ENCODE data around the gene METTL25.
"Not testable (repeated sequence)": the region's sequence is repeated elsewhere in the genome, so short reads cannot be mapped to it uniquely, and the experiment has no call there.

The METTL25 gene

GRCh38 chr12:82358200-82359114 lies at the start of gene METTL25, which contains the start of gene CCDC59:
TSS of gene METTL25 (plus strand) at chr12:82358529. CDS start at chr12:82358566, 37 bp downstream.
TSS of gene CCDC59 (minus strand) at chr12:82358387. CDS start at chr12:82358376, 11 bp downstream.
- peak within 1 kb of the TSS; percentile 99 for H3K4me3 ChIP-seq (ENCODE audit: low read depth, low read length)

- H3K4me3 ChIP-seq (ENCODE audit: low read depth, low read length): peak overlapping the region; percentile 25
Observed at GRCh38 chr12:82314406-82314892, 43.9 kb upstream of the METTL25 start.

GRCh38 chr12:82319276-82319675 lies 39.1 kb upstream of the METTL25 start:
- H3K4me3 ChIP-seq (ENCODE audit: low read depth, low read length): no peak overlapping the region

GRCh38 chr12:82325540-82326336 lies 32.6 kb upstream of the METTL25 start:
- no peak overlapping the region for H3K4me3 ChIP-seq (ENCODE audit: low read depth, low read length)

GRCh38 chr12:82326905-82327503 lies 31.3 kb upstream of the METTL25 start:
- H3K4me3 ChIP-seq (ENCODE audit: low read depth, low read length): no peak overlapping the region

GRCh38 chr12:82327861-82328260 lies 30.5 kb upstream of the METTL25 start:
- no peak overlapping the region for H3K4me3 ChIP-seq (ENCODE audit: low read depth, low read length)

DNA sequence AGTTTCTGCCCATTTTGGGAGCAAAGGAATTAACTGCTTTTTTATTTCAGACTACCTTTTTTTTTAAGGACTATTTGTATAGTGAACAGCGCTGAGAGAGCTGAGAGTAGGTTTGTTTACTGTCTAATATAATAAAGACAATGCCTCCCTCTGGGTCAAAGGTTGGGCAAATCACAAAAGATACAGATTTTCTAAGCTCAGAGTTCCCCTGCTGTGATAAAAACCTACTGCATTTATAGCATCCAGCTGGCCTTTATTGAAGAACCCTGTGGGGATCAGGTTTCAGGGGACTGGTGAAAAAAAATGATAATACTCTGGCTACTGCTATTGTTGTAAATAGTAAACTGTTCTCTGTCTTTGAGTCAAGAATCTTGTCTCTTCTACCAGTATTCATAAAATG lies 28.8 kb upstream of the METTL25 start:
- no peak overlapping the region for H3K4me3 ChIP-seq (ENCODE audit: low read depth, low read length)

DNA sequence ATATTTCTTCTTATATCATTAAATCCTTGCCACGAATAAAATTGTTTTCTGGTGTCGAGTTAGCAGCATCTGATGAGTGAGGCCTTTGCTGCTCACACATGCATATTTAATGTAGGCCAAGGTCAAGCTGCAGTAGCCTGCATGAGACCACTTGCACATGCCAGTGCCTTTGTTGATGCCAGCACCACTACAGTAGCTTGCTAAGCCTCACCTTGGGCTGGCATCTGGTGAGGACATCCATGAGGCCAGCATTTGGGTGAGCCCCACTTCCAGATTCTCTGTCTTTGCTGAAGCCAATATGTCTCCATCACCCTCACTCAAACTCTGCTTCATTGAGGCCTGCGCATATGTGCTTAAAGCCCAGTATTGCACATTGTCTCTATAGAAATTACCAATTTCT lies 8.2 kb upstream of the METTL25 start:
- H3K4me3 ChIP-seq (ENCODE audit: low read depth, low read length): no peak overlapping the region

DNA sequence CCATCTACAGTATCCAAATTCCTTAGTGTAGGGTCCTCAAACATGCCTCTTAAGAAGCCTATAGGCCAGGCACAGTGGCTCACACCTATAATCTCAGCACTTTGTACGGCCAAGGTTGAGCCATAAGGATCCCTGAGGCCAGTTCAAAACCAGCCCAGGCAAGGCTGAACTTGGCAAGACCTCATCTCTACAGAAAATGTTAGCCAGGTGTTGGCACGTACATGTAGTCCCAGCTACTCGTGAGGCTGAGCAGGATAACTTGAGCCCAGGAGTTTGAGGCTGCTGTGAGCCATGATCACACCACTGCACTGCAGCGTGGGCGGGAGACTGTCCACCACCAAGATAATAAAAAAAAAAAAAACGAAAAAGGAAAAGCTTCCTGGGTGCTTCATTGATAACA lies 6.9 kb upstream of the METTL25 start:
- no peak overlapping the region for H3K4me3 ChIP-seq (ENCODE audit: low read depth, low read length)

DNA sequence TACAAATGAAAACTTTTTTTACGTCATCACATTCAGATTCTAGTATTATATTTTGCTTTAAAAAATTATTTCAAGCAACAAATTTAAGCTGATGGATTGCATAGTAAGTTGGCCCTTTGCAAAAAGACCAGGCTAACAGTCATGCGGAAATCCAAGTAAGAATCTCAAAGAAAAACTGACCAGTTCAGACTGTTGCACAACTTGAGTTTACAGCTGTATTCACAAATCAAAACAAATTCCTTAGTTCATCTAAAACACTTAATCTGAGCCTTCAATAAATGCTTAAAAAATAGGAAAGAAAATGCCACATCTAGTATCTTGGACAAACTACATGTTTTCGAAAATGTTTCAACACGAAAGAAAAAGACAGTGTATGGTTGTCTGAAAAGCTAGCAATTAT lies 989 bp upstream of the METTL25 start:
- peak overlapping the region; percentile 99 for H3K4me3 ChIP-seq (ENCODE audit: low read depth, low read length)

GRCh38 chr12:82357845-82358199 lies 507 bp upstream of the METTL25 start:
- H3K4me3 ChIP-seq (ENCODE audit: low read depth, low read length): peak overlapping the region; percentile 99

- H3K4me3 ChIP-seq (ENCODE audit: low read depth, low read length): peak overlapping the region; percentile 42
Observed at GRCh38 chr12:82359115-82359478, 768 bp downstream of the METTL25 start.

GRCh38 chr12:82360834-82361233 lies 2.5 kb downstream of the METTL25 start:
- not testable (repeated sequence) for H3K4me3 ChIP-seq (ENCODE audit: low read depth, low read length)

DNA sequence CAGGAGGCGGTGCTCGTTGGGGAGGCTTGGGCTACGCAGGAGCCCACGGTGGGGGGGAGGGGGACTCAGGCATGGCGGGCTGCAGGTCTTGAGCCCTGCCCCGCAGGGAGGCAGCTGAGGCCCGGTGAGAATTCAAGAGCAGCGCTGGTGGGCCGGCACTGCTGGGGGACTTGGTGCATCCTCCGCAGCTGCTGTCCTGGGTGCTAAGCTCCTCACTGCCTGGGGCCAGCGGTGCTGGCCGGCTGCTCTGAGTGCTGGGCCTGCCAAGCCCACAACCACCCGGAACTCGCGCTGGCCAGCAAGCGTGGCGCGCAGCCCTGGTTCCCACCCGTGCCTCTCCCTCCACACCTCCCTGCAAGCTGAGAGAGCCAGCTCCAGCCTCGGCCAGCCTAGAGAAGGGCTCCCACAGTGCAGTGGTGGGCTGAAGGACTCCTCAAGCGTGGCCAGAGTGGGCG lies 3.2 kb downstream of the METTL25 start:
- H3K4me3 ChIP-seq (ENCODE audit: low read depth, low read length): no peak overlapping the region

DNA sequence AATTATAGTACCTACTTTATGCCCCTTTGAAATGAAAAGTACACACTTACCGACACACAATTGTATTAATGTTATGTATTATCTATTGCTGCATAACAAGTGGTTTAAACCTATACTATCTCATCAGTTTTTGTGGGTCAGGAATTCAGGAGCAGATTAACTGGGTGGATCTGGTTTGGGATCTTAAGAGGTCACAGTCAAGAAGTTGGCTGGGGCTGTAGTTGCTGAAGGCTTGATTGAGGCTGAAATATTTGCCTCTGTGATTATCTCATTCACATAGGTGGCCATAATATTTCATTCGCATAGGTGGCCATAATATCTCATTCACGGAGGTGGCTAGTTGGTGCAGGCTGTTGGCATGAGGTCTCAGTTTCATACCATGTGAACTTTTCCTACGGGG lies 5.7 kb downstream of the METTL25 start:
- no peak overlapping the region for H3K4me3 ChIP-seq (ENCODE audit: low read depth, low read length)

DNA sequence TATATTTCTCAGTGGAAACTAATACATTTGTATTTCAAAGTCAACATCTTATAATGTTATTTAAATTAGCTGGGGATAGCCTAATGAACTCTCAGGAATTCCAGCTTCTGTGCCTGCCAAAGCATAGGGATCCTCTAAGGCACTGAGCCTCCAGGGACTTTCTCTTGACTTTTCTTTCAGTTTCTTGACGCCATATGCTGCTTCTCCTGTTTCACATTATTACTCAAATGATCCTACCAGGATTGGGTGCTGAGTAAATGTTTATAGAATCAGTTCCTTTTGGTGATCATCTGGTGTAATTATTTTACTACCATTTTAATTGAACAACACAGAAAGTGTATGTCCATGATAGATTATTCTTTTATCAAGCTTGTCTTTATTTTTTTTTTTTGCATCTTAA lies 7.9 kb downstream of the METTL25 start:
- no peak overlapping the region for H3K4me3 ChIP-seq (ENCODE audit: low read depth, low read length)

DNA sequence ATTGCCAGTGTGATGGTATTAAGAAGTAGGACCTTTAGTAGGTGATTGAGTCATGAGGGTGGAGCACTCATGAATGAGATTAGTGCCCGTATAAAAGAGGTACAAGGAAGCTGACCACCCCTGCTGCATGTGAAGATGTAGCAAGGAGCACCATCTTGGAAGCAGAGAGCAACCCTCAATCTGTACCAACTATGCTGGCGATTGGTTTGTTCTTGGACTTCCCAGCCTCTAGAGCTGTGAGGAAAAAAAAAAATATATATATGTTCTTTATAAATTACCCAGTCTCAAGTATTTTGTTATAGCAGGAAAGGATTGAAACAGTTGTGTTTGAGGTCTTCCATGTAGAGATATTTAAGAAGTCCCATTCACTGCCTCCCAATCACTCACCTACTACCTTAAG lies 16.9 kb downstream of the METTL25 start:
- no peak overlapping the region for H3K4me3 ChIP-seq (ENCODE audit: low read depth, low read length)

DNA sequence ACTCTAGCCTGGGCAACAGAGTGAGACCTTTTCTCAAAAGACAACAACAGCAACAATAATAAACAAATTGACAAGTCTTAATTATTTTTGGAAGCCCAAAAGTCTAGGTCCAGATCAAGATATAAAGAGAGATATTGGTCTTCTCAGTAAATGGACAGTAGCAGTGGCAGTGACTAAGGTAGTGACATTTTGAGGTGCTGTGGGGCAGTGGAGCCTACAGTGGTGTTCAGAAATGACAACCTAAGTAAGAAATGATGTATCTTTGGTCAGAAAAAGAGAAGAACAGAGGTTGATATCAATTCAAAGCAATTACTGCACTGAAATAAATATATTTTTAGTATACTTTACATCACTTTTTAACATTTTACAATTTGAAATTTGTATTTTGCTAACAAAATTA lies 20.7 kb downstream of the METTL25 start:
- H3K4me3 ChIP-seq (ENCODE audit: low read depth, low read length): no peak overlapping the region

GRCh38 chr12:82383930-82384552 lies 25.7 kb downstream of the METTL25 start:
- H3K4me3 ChIP-seq (ENCODE audit: low read depth, low read length): no peak overlapping the region

DNA sequence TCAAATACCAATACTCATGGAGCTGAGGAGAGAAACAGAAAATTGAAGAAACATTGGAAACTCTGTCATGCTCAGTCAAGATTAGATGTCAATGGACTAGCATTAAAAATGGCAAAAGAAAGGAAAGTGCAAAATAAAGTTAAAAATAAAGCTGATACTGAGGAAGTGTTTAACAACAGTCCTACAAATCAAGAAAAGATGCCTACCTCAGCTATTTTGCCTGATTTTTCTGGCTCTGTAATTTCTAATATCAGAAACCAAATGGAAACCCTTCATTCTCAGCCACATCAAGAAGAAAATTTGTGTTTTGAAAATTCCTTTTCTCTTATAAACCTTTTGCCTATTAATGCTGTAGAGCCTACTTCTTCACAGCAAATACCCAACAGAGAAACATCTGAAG lies 40.5 kb downstream of the METTL25 start:
- no peak overlapping the region for H3K4me3 ChIP-seq (ENCODE audit: low read depth, low read length)

DNA sequence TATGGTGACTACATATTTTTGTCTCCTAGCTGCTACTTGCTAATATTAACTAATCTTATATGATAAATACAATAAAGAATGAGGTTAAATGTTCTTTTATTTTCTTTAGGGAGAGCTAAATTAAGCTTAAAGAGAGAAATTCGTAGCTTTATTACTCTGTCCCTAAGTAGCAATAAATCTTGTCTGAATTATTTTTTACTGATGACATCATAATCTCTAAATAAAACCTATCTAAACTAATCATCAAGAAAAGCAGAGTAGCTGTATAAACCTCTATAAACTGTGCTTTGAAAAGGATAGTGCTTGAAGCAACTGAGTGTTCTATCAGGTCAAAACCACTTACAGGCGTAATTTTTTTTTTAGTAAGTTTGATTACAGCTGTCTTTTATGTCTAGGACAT lies 42.5 kb downstream of the METTL25 start:
- no peak overlapping the region for H3K4me3 ChIP-seq (ENCODE audit: low read depth, low read length)
